ENCODE measurements around the gene TRPM4.

DNA sequence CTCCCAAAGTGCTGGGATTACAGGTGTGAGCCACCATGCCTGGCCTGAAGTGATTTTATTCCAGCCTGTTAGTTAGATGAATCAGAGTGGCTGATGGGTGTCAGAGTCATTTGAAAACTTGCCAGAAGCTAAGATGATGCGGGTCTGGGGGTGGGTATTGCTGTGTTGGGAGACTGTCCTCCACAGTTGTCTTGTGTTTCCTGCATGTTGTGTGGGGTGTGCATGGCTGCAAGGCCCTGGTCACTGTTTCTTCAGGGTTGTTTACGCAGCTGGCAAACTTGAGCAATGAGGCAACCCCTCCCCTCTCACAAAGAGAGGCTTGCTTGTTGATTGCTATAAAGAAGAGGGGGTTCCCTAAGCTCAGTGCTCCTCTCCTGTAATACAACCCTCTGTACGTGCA is 71.8 kb downstream of the TRPM4 start:
- TF ChIP-seq, protein P1, sequence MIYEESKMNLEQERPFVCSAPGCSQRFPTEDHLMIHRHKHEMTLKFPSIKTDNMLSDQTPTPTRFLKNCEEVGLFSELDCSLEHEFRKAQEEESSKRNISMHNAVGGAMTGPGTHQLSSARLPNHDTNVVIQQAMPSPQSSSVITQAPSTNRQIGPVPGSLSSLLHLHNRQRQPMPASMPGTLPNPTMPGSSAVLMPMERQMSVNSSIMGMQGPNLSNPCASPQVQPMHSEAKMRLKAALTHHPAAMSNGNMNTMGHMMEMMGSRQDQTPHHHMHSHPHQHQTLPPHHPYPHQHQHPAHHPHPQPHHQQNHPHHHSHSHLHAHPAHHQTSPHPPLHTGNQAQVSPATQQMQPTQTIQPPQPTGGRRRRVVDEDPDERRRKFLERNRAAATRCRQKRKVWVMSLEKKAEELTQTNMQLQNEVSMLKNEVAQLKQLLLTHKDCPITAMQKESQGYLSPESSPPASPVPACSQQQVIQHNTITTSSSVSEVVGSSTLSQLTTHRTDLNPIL (CRISPR knock-in tag; IDR thresholded peaks at IDR 0.05; ENCODE audit: low read depth) = no peak
- no peak for TF ChIP-seq GLIS3 (CRISPR knock-in tag; IDR thresholded peaks at IDR 0.05)
- no peak for TF ChIP-seq ARNTL (CRISPR knock-in tag; IDR thresholded peaks at IDR 0.05; ENCODE audit: borderline replicate concordance, low read depth)
- TF ChIP-seq, protein P2, sequence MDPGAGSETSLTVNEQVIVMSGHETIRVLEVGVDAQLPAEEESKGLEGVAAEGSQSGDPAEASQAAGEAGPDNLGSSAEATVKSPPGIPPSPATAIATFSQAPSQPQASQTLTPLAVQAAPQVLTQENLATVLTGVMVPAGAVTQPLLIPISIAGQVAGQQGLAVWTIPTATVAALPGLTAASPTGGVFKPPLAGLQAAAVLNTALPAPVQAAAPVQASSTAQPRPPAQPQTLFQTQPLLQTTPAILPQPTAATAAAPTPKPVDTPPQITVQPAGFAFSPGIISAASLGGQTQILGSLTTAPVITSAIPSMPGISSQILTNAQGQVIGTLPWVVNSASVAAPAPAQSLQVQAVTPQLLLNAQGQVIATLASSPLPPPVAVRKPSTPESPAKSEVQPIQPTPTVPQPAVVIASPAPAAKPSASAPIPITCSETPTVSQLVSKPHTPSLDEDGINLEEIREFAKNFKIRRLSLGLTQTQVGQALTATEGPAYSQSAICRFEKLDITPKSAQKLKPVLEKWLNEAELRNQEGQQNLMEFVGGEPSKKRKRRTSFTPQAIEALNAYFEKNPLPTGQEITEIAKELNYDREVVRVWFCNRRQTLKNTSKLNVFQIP (CRISPR knock-in tag; IDR thresholded peaks at IDR 0.05; ENCODE audit: borderline replicate concordance, low read depth) = no peak
- no peak for TF ChIP-seq ZFP30 (CRISPR knock-in tag; IDR thresholded peaks at IDR 0.05)
- TF ChIP-seq, protein P3, sequence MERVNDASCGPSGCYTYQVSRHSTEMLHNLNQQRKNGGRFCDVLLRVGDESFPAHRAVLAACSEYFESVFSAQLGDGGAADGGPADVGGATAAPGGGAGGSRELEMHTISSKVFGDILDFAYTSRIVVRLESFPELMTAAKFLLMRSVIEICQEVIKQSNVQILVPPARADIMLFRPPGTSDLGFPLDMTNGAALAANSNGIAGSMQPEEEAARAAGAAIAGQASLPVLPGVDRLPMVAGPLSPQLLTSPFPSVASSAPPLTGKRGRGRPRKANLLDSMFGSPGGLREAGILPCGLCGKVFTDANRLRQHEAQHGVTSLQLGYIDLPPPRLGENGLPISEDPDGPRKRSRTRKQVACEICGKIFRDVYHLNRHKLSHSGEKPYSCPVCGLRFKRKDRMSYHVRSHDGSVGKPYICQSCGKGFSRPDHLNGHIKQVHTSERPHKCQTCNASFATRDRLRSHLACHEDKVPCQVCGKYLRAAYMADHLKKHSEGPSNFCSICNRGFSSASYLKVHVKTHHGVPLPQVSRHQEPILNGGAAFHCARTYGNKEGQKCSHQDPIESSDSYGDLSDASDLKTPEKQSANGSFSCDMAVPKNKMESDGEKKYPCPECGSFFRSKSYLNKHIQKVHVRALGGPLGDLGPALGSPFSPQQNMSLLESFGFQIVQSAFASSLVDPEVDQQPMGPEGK (CRISPR knock-in tag; IDR thresholded peaks at IDR 0.05; ENCODE audit: borderline replicate concordance) = no peak
- TF ChIP-seq CSDC2 (CRISPR knock-in tag; IDR thresholded peaks at IDR 0.05) = no peak
- TF ChIP-seq RARB (CRISPR knock-in tag; IDR thresholded peaks at IDR 0.05) = no peak
- no peak for TF ChIP-seq TOX (CRISPR knock-in tag; IDR thresholded peaks at IDR 0.05; ENCODE audit: borderline replicate concordance)
- no peak for TF ChIP-seq ZNF565 (CRISPR knock-in tag; conservative IDR thresholded peaks at IDR 0.05; ENCODE audit: low read depth)
- no peak for TF ChIP-seq ZNF70 (CRISPR knock-in tag; IDR thresholded peaks at IDR 0.05)
